ENCODE measurements around the gene KRTAP5-10.
"Not testable (repeated sequence)": the region's sequence is repeated elsewhere in the genome, so short reads cannot be mapped to it uniquely, and the experiment has no call there.

KRTAP5-10 gene

DNA sequence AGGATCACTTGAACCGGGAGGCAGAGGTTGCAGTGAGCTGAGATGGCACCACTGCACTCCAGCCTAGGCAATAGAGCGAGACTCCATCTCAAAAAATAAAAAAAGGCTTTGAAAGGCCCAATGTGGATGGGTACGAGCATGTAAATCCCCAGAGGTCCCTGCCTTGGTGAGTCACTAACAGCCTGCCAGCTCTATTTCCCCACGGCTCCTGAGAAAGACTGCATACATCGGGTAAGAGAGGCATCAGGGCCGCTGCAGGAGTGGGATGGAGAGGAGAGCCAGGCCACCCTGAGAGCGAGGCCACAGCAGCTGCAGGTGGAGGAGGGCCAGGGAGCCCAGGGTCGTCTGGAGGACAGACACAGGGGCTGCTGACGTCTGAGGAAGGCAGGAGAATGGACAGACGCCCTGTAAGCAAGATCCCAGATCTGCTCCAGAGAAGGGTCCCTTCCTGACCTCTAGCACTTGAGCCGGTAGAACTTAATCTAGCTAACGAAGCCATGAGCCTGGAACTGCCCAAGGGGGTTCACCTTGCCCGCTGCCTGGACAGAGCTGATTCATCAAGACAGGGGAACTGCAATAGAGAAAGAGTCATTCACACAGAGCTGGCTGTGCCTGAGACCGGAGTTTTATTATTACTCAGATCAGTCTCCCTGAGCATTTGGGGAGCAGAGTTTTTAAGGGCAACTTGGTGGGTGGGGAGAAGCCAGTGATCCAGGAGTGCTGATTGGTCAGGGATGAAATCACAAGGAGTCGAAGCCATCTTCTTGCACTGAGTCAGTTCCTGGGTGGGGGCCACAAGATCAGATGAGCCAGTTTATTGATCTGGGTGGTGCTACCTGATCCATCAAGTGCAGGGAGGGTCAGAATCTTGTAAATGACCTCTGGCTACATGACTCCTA, 22.2 kb upstream of the KRTAP5-10 start:
- no peak for DNase-seq

DNA sequence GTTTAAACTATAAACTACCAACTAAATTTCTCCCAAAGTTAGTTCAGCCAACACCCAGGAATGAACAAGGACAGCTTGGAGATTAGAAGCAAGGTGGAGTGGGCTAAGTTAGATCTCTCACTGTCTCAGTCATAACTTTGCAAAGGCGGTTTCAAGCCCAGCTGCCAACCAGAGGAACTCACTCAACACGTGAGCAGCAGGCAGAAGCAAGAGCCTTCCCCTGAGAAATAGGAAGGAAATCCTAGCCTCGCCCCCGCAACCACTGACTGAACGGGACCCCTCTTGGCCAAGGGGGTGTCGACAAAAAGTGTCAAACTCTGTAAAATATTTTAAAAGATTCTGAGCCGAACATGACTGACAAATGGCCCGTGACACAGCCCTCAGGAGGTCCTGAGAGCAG, 21.5 kb upstream of the KRTAP5-10 start:
- no peak for DNase-seq

DNA sequence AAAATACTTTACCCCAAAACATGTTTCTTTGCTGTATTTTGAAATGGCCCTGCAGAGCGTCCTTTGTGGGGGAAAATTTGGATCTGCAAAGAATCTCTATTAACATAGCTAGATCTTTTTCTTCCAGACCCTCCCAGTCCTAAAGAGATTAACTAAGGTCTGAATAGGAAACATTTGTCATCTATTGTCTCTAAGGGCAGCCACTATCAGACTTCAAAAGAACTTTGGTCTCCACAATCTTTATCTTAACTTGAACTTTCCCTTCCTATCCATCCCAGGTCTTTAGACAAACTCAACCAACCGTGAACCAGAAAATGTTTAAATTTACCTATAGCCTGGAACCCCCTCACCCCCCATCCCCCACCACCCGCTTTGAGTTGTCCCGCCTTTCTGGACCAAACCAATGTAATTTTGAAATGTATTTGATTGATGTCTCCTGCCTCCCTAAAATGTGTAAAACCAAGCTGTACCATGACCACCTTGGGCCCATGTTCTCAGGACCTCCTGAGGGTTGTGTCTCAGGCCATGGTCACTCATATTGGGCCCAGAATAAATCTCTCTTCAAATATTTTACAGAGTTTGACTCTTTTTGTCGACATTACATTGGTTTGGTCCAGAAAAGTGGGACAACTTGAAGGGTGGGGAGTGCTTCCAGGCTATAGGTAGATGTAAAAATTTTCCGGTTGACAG, 20.7 kb upstream of the KRTAP5-10 start:
- no peak for DNase-seq

DNA sequence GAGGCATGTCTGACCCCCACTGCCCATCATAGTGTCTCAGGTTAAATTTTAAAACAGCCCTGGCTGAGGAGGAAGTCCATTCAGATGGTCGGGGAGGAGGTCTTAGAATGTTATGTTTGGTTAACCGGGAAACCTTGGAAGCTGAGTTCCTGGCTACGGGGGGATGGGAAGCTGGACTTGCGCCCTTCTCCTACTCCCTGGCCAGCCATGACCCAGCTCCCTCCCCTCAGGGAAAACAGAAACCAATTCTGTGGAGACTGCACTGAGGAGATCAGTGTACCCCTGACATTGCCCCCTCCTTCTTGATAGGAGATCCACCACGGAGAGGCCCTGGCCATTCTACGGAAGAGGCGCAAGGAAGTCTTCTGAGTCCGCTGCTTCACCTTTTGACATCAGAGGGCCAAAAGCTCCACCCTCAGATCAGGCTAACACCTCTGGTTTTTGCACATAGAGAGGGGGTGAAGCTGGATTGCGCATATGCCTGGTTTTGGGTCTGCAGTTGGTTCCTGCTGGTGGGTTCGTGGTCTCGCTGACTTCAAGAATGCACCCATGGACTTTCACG, 19.9 kb upstream of the KRTAP5-10 start:
- DNase-seq, result no peak

DNA sequence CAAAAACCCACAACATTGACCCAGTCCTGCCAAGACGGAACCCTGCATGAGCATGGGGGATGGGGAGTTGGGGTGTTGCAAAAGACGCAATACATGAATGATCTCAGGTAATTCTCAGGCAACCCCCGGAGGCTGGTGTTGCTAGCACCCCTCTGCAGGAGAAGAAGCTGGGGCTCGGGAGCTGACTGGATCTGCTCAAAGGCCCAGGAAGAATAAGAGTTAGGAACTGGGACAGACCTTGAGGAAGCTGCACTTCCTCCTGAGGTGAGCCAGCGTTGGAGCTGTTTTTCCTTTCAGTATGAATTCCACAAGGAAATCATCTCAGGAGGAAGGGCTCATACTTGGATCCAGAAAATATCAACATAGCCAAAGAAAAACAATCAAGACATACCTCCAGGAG, 17.2 kb upstream of the KRTAP5-10 start, which contains the start of gene KRTAP5-9:
Gene KRTAP5-9, plus strand, starts transcription at position 301 of the 400 bp plus-strand sequence. CDS start 238 bp downstream, outside the sequence.
- DNase-seq, result no peak

DNA sequence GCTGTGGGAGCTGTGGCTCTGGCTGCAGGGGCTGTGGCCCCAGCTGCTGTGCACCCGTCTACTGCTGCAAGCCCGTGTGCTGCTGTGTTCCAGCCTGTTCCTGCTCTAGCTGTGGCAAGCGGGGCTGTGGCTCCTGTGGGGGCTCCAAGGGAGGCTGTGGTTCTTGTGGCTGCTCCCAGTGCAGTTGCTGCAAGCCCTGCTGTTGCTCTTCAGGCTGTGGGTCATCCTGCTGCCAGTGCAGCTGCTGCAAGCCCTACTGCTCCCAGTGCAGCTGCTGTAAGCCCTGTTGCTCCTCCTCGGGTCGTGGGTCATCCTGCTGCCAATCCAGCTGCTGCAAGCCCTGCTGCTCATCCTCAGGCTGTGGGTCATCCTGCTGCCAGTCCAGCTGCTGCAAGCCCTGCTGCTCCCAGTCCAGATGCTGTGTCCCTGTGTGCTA, 16.6 kb upstream of the KRTAP5-10 start:
- no peak for DNase-seq

DNA sequence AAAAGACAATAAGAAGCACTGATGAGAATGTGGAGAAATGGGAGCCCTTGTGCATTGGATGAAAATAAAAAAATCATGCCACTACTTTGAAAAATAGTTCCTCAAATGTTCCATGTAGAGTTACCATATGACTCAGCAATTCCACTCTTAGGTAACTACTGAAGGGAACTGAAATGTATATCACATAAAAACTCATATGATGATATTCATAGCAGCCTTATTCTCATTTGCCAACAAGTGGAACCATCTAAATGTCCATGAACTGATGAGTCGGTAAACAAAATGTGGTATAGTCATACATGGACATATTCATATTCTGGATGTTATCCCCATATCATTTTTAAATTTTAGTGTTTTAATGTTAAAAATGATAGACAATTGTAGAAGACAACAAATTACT, 13.7 kb upstream of the KRTAP5-10 start:
- no peak for DNase-seq

DNA sequence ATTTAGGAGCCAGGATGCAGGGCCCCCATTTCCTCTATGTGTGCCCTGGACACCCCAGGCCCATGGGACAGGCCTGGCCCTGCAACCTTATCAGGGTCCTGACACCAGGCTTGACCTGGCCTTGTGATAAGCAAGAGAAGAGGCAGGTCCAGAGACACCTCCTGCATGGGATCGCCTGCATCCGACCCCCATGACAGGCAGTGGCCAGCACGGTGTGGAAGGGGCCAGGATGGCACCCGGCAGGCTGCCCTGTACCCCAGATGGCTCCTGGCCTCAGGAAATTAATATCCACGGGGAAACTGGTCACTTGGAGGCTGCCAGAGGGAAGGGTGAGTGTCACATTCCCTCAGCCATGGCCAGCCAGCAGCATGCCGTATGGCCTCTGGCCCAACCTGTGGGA, 10.4 kb upstream of the KRTAP5-10 start:
- DNase-seq, result no peak

DNA sequence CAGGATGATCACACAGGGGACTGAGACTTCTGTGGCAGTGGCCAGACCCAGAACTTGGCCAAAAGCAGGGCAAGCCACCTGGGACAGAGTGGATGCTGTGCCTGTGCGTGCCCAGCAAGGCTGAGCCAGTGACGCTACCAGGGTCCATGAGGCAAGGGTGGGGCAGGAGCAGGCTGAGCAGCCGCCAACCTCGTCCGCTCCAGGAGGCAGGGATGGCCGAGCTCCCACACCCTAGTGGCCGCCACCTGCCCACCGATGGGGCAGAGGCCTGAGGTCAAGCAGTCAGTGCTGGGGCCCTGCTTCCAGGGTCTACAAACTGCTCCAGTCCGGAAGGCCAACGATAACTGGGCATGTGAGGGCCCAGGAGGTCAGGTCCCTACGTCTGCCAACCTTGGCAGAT, 9.9 kb upstream of the KRTAP5-10 start:
- no peak for DNase-seq

DNA sequence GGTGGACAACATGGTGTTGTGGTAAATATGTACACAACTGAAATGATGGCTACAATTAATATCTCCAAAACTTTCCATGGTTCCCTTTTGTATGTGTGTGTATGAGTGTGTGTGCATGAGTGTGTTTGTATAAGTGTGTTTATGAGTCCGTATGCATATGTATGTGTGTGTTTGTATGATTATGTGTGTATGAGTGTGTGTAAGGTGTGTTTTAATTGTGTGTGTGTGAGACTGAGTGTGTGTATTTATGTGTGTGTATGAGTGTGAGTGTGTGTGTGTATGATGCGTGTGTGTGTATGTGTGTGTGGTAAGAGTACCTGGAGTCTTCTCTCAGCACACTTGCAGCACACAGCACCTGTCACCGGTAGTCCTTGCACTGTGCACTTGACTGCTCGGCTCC, 9.3 kb upstream of the KRTAP5-10 start:
- no peak for DNase-seq

DNA sequence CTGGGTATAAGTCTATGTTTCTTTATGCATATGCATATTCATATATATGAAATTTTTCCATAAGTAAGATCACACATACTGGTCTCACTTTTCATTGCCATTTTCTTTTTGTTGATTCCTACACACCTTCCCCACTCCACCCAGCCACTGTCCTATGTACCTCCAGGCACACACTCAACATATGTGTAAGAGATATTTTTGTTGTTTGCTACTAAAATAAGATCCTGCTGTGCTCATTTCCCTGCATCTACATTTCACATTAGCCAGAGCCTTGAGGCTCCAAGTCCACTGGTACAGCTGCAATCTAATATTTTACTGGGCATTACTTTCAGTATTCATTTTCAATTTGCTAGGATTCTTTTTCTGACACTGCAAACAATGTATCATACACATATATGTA, 8.1 kb upstream of the KRTAP5-10 start:
- DNase-seq, result no peak

DNA sequence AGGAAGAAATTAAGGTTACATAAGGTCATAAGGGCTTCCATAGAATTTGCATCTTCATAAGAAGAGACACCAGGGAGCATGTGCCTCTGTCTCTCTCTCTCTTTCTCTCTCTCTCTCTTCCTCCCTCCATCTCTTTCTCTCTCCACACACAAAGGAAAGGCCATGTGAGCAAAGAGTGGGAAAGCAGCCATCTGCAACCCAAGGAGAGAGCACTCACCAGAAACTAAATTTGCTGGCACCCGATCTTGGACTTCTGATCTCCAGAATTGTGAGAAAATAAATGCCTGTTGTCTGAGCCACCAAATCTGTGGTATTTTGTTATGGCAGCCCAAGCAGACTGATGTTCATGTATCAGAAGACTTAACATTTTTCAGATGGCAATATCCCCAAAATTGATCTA, 6.4 kb upstream of the KRTAP5-10 start:
- DNase-seq, result no peak

DNA sequence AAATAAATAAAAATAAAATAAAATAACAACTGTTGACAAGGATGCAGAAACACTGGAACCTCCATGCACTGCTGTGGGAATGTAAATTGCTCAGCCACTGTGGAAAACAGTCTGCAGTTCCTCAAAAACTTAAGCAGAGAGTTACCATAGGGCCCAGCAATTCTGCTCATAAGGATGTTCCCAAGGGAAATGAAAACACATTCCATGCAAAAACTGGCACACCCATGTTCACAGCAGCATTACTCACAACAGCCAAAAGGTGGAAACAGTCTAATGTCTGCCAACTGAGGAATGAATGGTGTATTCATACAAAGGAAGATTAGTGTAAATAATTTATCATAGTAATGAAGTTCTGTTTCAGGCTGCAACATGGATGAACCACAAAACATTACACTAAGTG, 3.2 kb upstream of the KRTAP5-10 start:
- DNase-seq, result no peak

DNA sequence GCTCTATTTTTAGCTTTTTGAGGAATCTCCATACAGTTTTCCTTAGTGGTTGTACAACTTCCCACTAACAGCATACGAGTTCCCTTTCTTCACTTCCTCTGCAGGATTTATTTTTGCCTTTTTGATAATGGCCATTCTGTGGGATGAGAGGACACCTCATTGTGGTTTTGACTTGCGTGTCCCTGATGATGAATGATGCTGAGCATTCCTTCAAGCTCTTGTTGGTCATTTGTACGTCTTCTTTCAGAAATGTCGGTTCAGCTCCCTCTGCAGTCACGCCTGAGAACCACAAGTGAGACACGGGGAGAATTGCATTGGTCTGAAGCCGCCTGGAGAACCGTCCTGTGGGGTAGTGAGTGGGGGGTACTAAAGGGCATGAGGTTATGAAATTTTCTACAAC, 2.0 kb upstream of the KRTAP5-10 start:
- DNase-seq, result peak; percentile 62

DNA sequence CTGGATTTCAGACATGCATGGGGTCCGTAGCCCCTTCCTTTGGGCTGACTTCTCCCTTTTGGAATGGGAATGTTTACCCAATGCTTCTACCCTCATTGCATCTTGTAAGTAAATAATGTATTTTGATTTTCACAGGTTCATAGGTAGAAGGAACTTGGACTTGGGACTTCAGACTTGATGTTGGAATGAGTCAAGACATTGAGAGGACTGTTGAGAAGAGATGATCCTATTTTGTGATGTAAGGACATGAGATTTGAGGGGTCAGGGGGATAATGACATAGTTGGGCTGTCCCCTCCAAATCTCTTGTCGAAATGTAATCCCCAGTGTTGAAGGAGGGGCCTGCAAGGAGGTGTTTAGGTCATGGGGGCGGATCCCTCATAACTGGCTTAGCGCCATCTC, 933 bp upstream of the KRTAP5-10 start:
- no peak for DNase-seq

DNA sequence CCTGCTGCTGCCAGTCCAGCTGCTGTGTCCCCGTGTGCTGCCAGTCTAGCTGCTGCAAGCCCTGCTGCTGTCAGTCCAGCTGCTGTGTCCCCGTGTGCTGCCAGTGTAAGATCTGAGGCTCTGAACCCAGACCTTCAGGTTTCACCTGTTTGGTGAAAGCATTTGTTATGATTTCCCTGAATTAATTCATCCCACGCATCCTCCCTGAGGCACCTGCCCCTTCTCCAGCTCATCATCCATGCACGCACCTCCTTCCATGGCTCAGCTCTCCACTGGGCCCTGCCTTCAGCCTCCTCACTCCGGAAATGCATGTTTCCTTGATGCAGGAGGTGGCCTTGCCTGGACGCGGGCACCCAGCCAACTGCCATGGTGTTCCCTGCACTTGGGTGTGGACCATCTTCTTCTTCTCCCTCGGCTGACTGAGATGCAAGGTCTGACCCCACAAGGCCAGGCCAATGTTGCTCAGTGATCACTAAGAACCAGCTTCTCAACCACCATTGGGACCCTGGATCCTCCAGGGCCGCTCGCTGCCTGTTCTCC, 788 bp downstream of the KRTAP5-10 start:
- DNase-seq, result no peak

DNA sequence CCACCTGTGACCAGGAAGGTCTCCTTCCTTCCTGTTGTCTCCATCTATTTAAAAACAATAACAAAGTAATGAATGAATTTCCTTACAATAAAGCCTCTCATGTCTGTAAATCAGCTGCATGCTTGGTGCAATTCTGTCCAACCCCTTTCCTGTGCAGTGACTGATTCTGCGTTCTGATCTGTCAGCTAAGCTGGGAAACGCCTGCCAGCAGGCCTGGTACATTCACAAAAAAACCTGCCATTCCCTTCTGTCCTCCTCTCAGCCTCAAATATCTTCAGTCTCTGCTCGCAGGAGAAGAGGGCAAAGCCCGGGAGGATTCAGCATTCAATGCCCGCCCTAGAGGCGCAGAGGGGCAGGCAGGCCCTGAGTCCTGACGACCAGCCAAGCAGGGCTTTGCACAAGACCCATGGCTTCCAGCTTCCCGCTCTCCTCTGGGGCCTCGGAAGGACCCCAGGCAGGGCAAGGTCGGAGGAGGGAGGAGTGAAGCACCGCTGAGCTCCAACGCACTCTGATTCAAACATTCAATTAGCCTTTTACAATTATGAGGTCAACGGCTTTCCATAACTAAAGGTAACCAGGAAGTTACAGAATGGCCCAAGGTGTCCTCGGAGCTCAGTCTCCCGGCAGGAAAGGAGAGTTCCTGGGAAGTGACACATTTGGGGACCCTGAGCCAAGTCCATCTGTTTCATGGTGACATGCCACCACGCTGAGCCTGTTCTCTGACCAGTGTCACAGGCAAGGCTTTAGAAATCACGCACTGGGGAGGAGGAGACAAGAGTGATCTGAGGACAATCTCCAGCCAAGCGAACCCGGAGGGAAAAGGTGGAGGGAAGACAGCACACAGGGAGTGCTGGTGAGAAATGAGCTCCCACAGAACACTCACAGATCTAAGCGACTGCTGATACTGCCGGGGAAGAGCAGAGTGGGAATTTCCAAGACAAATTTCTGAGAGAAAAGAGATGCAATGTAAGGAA, 1.6 kb downstream of the KRTAP5-10 start:
- not testable (repeated sequence) for DNase-seq

DNA sequence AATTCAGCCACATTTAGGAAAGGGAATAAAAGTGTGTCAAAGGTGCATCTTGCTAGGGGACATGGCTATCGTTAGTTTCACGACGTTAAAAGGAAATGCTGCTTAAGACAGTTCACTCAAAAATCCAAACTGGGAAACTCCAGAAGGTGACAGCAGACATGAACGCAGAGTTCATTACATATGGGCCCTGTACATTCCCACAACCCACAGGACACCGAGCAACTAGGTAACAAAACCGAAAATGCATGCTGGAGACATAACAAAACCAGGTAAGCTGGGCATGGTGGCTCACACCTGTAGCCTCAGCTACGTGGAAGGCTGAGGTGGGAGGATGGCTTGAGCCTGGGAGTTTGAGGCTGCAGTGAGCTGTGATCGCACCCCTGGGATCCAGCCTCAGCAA, 2.3 kb downstream of the KRTAP5-10 start:
- not testable (repeated sequence) for DNase-seq

DNA sequence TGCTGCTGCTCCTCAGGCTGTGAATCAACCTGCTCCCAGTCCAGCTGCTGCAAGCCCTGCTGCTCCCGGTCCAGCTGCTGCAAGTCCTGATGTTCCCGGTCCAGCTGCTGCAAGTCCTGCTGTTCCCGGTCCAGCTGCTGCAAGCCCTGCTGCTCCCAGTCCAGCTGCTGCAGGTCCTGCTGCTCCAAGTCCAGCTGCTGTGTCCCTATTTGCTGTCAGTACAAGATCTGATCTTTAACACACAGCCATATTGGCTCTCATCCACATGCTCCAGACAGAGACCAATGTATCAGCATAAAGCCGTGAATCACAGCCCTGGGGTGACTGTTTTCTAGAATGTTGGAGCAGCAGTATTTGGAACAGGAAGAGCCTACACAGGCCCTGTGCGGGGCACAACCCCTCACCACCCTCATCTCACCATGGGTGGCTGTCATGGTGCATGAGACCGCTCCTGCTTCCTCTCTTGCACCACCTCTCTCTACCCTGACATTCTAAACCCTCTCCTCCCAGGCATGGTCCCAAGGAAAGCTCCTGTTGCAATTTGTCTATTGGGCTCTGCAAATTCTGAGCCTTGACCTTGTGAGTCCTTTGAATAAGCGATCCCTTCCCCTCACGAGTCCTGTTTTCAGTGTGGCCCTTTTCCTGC, 3.5 kb downstream of the KRTAP5-10 start:
- DNase-seq, result no peak

DNA sequence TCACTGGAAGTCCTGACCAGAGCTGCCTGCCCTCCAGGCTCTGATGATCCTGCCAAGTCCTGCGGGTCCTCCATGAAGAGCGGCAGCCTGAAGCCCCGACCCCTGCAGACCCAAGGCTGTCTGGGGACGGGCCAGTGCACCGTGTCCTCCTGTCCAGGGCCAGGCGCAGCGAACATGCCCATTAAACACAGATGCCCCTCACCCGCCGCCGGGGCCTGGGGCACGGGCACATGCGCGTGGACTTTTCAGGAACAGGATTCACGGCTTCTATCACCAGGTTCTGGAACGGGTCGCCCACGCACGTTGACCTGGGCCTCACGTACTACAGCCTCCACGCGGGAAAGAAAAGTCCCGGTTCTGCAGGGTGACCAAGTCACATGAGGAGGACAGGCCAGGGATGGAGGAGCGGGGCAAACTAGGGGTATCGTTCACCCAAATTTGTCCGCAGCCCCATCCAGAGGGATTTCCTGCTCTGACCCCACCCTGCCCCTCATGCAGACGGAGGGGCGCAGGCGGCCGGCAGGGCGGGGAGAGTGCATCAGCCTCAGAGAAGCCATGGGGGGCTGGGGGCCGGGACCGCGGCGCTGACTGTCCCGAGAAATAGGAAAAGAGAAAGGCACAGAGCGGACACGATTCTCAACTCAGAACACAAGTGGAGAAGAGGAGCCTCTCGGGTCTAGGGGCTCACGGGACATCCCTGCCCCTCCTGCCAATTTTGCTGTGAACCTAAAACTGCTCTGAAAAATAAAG, 5.9 kb downstream of the KRTAP5-10 start:
- not testable (repeated sequence) for DNase-seq

DNA sequence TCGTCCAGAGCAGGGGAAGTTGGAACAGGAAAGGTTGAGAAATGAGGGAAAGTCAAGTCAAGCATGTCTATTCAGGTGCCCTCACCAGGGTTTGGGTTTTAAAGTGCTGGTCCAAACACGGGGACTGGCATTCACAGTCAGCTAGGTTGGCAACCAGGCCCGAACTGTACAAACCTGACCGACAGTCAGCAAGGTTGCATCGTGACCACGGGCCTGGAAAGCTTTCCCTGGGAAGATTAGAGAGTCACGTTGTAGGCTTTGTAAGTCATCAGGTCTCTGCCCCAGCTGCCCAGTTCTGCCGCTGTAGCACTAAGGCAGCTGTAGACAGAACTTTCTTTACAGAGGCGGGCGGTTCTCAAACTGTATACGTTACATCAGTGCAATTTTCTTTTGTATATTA, 7.4 kb downstream of the KRTAP5-10 start:
- DNase-seq, result no peak
